Measurements from ENCODE around the gene ATP2B2. TPM values are rescaled to one million over a fixed set of nuclear protein-coding genes. Genes with fewer than 3 reads are reported as not detected.

ATP2B2 gene
- total RNA-seq, 1 experiment from 2014 or later: not detected

DNA sequence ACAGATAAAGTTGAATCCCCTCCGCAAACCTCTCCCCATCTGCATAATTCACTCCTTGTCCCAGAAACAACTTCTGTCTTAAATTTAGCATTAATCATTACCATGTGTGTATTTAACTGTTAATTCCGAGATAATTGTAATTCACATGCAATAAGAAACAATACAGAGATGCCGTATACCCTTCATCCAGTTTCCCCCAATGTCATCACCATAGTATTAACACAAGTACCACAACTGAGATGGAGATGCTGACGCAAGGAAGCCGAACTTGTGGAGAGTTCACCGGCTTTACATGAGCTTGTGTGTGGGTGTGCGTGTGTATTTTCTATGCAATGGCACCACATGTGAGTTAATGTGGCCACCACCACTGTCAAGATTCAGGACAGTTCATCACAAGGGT lies 144.9 kb downstream of the ATP2B2 start:
- no peaks in the 10 kb centered on the region for H3K9me3 ChIP-seq (ENCODE audit: control insufficient read depth in 1 of 2, insufficient read depth in 1 of 2, low read depth in 1 of 2, low read length in 2 of 2)
- intact Hi-C loops (cut with micrococcal nuclease): no loop called here
- H3K27ac ChIP-seq (ENCODE audit: low read depth, low read length): no peak overlapping the region
- H4K20me1 ChIP-seq (ENCODE audit: insufficient read depth): no peaks in the 10 kb centered on the region
- DNase-seq (ENCODE audit: low read depth, low spot score) (no peak), ATAC-seq (no peak)
- no peak overlapping the region for H3K4me2 ChIP-seq (ENCODE audit: low read length)
- CTCF ChIA-PET: interaction anchor here (1.8 kb wide), 1 partner anchor 16 kb away, joined by 5 read pairs; no protein-coding TSS in a partner anchor
- H3K4me1 ChIP-seq (ENCODE audit: control insufficient read depth in 1 of 2, insufficient read depth in 2 of 2, low read length in 2 of 2): peaks cover 0 to 11% of the 10 kb centered on the region in 2 experiments; a peak in 1 of 4 replicates
- TF ChIP-seq, protein P1, sequence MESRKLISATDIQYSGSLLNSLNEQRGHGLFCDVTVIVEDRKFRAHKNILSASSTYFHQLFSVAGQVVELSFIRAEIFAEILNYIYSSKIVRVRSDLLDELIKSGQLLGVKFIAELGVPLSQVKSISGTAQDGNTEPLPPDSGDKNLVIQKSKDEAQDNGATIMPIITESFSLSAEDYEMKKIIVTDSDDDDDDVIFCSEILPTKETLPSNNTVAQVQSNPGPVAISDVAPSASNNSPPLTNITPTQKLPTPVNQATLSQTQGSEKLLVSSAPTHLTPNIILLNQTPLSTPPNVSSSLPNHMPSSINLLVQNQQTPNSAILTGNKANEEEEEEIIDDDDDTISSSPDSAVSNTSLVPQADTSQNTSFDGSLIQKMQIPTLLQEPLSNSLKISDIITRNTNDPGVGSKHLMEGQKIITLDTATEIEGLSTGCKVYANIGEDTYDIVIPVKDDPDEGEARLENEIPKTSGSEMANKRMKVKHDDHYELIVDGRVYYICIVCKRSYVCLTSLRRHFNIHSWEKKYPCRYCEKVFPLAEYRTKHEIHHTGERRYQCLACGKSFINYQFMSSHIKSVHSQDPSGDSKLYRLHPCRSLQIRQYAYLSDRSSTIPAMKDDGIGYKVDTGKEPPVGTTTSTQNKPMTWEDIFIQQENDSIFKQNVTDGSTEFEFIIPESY (IDR thresholded peaks at IDR 0.05; ENCODE audit: extremely low read depth, insufficient replicate concordance, low read length): no peak
- POLR2A ChIA-PET: no interaction called here
- H3K27me3 ChIP-seq (ENCODE audit: insufficient read depth, low read length): peaks cover 8% of the 10 kb centered on the region; the same call in 1 of the 2 replicates
- no TSS peak for BruUV-seq (replicated peaks)
- H2AFZ ChIP-seq (ENCODE audit: low read depth, low read length, poor library complexity, severe bottlenecking): no peak overlapping the region
- no peaks in the 10 kb centered on the region for H3K9me2 ChIP-seq (ENCODE audit: insufficient read depth)
- RAD21 ChIA-PET (ENCODE audit: low non-redundant PET in 1 of 2, low total read pairs in 2 of 2, uncharacterized antibody in 2 of 2, unreplicated experiment in 2 of 2): no interaction called here
- no peaks in the 10 kb centered on the region for H3K36me3 ChIP-seq (ENCODE audit: control insufficient read depth in 1 of 2, insufficient read depth in 2 of 2, low read length in 2 of 2)
- H3K9ac ChIP-seq (ENCODE audit: low read length): no peak overlapping the region
- H3K79me2 ChIP-seq (ENCODE audit: insufficient read depth, low read length): no peaks in the 10 kb centered on the region
- H3K4me3 ChIP-seq (replicated peaks in 1 of 2; ENCODE audit: low read depth in 1 of 2, low read length in 2 of 2): no peak overlapping the region

DNA sequence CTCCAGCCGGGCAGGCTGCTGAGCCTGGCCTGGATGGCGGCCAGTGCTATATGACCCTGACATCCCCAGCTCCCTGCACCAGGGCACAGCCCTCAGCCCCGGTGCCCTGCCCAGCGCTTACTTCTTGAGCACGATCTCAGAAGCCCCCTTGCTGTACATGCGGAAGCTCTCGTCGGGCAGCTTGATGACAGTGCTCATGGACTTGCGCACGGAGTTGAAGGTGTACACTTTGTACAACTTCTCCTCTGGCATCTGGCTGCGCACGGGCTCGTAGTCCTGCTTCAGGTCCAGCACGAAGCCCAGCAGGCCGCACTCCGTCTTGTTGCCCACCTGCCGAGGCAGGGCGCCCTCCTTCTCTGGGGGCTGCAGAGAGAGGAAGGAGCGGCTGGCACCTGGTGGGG lies 145.6 kb downstream of the ATP2B2 start:
- H3K9ac ChIP-seq (ENCODE audit: low read length): no peak overlapping the region
- H3K27me3 ChIP-seq (ENCODE audit: insufficient read depth, low read length): peaks cover 8% of the 10 kb centered on the region; the same call in 1 of the 2 replicates
- H3K4me2 ChIP-seq (ENCODE audit: low read length): no peak overlapping the region
- H3K27ac ChIP-seq (ENCODE audit: low read depth, low read length): no peak overlapping the region
- peaks cover 0 to 11% of the 10 kb centered on the region in 2 experiments; a peak in 1 of 4 replicates for H3K4me1 ChIP-seq (ENCODE audit: control insufficient read depth in 1 of 2, insufficient read depth in 2 of 2, low read length in 2 of 2)
- no peak overlapping the region for H3K4me3 ChIP-seq (replicated peaks in 1 of 2; ENCODE audit: low read depth in 1 of 2, low read length in 2 of 2)
- BruUV-seq (replicated peaks): no TSS peak
- H4K20me1 ChIP-seq (ENCODE audit: insufficient read depth): no peaks in the 10 kb centered on the region
- no peaks in the 10 kb centered on the region for H3K9me2 ChIP-seq (ENCODE audit: insufficient read depth)
- intact Hi-C loops (cut with micrococcal nuclease): no loop called here
- no peak overlapping the region for H2AFZ ChIP-seq (ENCODE audit: low read depth, low read length, poor library complexity, severe bottlenecking)
- DNase-seq (ENCODE audit: low read depth, low spot score) (no peak), ATAC-seq (no peak)
- H3K79me2 ChIP-seq (ENCODE audit: insufficient read depth, low read length): no peaks in the 10 kb centered on the region
- POLR2A ChIA-PET: no interaction called here
- RAD21 ChIA-PET (ENCODE audit: low non-redundant PET in 1 of 2, low total read pairs in 2 of 2, uncharacterized antibody in 2 of 2, unreplicated experiment in 2 of 2): no interaction called here
- CTCF ChIA-PET: no interaction called here
- H3K9me3 ChIP-seq (ENCODE audit: control insufficient read depth in 1 of 2, insufficient read depth in 1 of 2, low read depth in 1 of 2, low read length in 2 of 2): no peaks in the 10 kb centered on the region
- H3K36me3 ChIP-seq (ENCODE audit: control insufficient read depth in 1 of 2, insufficient read depth in 2 of 2, low read length in 2 of 2): no peaks in the 10 kb centered on the region
- TF ChIP-seq YY1 (IDR thresholded peaks at IDR 0.05; ENCODE audit: extremely low read depth, insufficient replicate concordance, low read depth, low read length) (no peak), POLR2AphosphoS5 (IDR thresholded peaks at IDR 0.05; ENCODE audit: low read depth, low read length) (no peak), JUND (IDR thresholded peaks at IDR 0.05) (no peak), SP1 (IDR thresholded peaks at IDR 0.05; ENCODE audit: low read depth) (no peak), TCF7L2 (IDR thresholded peaks at IDR 0.05; ENCODE audit: borderline replicate concordance, extremely low read depth, insufficient read depth, insufficient read length) (no peak), ZFX (IDR thresholded peaks at IDR 0.05) (no peak), ZNF274 (IDR thresholded peaks at IDR 0.05; ENCODE audit: low read depth, low read length) (no peak), ATF3 (IDR thresholded peaks at IDR 0.05) (no peak), EGR1 (IDR thresholded peaks at IDR 0.05; ENCODE audit: low read depth) (no peak), POLR2A (IDR thresholded peaks at IDR 0.05; ENCODE audit: borderline replicate concordance, extremely low read depth, insufficient read depth, insufficient read length) (no peak), EZH2 (IDR thresholded peaks at IDR 0.05) (no peak)
- TF ChIP-seq, protein P2, sequence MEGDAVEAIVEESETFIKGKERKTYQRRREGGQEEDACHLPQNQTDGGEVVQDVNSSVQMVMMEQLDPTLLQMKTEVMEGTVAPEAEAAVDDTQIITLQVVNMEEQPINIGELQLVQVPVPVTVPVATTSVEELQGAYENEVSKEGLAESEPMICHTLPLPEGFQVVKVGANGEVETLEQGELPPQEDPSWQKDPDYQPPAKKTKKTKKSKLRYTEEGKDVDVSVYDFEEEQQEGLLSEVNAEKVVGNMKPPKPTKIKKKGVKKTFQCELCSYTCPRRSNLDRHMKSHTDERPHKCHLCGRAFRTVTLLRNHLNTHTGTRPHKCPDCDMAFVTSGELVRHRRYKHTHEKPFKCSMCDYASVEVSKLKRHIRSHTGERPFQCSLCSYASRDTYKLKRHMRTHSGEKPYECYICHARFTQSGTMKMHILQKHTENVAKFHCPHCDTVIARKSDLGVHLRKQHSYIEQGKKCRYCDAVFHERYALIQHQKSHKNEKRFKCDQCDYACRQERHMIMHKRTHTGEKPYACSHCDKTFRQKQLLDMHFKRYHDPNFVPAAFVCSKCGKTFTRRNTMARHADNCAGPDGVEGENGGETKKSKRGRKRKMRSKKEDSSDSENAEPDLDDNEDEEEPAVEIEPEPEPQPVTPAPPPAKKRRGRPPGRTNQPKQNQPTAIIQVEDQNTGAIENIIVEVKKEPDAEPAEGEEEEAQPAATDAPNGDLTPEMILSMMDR (IDR thresholded peaks at IDR 0.05 in 2 of 3, conservative IDR thresholded peaks at IDR 0.05 in 1 of 3; ENCODE audit: borderline replicate concordance in 1 of 3, insufficient read depth in 1 of 3, low read depth in 2 of 3, low read length in 2 of 3): no peak

All from HCT116 (cell line).